OCI-LY1 (cell line): ENCODE data around the gene RPGRIP1L.

Experiments used
- EZH2 ChIP-seq: fragments of 200-600 bp; sonication (generic), shearing (Covaris generic); IDR thresholded peaks from 2 replicates; pipeline ENCODE4 v1.8.0; 2017; ENCODE audit warnings: borderline replicate concordance, mixed run types, mild to moderate bottlenecking, antibody characterized with exemption, low read length, moderate library complexity, mixed read lengths
- TF ChIP-seq, protein P1 (sequence below): fragments of 200-600 bp; sonication (generic), shearing (Covaris generic); IDR thresholded peaks from 2 replicates; pipeline ENCODE4 v1.5.1; 2017; ENCODE audit warnings: mild to moderate bottlenecking, antibody characterized with exemption, low read length, moderate library complexity, mixed read lengths

GRCh38 chr16:53580038-53580802, 123.4 kb downstream of the RPGRIP1L start:
- TF ChIP-seq EZH2: no peak
- TF ChIP-seq, protein P1, sequence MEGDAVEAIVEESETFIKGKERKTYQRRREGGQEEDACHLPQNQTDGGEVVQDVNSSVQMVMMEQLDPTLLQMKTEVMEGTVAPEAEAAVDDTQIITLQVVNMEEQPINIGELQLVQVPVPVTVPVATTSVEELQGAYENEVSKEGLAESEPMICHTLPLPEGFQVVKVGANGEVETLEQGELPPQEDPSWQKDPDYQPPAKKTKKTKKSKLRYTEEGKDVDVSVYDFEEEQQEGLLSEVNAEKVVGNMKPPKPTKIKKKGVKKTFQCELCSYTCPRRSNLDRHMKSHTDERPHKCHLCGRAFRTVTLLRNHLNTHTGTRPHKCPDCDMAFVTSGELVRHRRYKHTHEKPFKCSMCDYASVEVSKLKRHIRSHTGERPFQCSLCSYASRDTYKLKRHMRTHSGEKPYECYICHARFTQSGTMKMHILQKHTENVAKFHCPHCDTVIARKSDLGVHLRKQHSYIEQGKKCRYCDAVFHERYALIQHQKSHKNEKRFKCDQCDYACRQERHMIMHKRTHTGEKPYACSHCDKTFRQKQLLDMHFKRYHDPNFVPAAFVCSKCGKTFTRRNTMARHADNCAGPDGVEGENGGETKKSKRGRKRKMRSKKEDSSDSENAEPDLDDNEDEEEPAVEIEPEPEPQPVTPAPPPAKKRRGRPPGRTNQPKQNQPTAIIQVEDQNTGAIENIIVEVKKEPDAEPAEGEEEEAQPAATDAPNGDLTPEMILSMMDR: no peak
